ENCODE data around the gene DCT.

DNA sequence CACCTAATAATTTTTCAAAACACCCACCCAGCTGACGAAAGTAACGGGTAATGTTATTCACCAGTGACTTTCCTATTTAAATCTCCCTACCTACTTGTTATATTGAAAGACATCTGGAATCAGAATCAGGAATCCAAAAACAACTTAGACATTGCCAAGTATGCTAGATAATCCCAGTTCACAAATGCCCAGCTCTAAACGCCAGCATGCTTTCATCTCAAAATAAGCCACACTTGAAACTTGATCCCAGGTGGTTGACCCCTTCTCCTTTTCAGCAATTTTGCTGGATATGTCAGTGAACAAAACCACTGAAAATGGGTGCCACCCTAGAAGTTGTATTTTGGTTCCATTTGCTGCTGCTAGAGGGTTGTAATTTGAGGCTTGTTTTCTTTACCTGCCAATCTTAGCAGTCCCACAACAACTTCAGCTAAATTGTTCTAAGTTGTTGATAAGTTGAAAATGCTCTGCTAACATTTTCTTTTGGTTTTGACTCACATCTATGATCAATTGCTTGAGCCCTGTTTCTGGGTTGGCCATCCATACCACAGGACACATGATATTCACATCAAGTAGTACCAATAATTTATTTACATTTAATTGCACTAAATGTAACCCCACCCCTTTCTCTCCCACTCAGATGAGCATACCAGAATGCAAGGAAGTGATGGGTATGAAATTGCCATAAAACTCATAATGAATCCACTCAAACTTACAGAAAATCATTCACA lies 66.4 kb downstream of the DCT start:
- no peak for TF ChIP-seq CTCF (conservative IDR thresholded peaks at IDR 0.05 in 1 of 2, IDR thresholded peaks at IDR 0.05 in 1 of 2; ENCODE audit: low read depth in 1 of 2, low read length in 2 of 2)
- no peak for TF ChIP-seq EZH2 (IDR thresholded peaks at IDR 0.05; ENCODE audit: low read length, missing control alignments)
